ENCODE measurements around the gene PDCD11.

Gene PDCD11

DNA sequence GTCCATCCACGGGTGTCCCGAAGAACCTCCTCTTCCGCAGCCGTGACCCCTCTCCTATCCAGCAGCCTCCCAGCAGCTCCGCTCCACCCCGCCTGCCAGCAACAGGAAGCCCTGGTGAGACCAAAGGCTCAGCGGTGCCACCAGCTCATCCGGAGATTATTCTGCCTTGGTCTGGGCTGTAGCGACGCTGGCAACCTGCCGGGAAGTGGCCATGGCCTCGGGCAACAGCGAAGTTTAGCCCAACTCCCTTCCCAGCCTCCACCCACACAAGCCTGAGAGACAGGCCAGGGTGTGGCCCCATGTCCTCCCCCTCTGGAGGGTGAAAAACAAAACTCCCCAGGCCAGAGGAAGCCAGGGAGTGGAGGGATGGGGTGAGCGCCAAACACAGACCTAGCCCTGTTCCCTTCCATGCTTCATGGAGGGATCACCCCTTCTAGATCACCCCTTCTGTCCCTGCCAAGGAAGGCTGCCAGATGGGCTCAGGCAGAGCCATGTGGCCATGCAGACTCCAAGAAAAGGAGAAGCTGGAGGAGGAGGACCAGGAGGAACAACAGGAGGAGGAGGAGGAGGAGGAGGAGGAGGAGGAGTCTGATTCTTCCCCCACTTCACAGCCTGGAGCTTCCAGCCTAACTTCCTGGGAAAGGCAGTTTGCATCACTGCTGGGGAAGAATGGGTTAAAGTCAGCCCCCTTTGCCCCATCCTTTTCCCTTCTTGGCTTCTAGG, 54.8 kb downstream of the PDCD11 start:
- DNase-seq (ENCODE audit: low spot score), result no peak

DNA sequence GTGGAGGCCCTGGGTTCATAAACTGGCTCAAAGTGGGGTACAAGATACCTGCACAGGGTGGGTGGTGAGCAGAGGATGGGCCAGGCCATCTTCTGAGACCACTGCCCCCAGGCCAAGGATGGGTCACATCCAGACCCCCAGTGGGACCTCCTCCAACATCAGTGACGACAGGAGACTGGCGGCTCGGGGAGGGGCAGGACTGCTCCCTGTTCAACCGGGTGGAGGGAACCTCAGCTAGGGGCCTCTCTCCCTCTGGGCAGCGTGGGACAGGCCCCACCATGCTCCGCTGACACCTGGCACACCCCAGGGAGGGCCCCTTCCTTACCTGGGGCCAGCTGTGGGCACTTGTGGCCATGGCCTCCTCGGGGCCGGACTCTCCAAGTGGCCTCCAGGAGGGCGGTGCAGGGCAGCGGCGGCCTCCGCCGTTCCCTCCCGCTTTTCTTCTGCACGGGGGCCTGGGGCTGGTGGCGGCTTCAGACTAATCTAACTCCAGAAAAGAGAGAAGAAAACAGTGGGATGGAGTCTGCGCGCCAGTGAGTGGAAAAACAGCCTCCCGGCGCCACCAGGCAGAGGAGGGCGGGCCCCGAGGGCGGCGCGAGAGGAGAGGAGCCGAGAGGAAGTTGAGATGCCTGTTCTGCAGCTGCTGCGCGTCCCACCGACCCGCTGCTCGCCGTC, 55.5 kb downstream of the PDCD11 start, which contains the start of gene CALHM2:
Gene CALHM2, minus strand, starts transcription at position 540 of the 675 bp plus-strand sequence. CDS start 2,429 bp downstream, outside the sequence.
- no peak for DNase-seq (ENCODE audit: low spot score)

DNA sequence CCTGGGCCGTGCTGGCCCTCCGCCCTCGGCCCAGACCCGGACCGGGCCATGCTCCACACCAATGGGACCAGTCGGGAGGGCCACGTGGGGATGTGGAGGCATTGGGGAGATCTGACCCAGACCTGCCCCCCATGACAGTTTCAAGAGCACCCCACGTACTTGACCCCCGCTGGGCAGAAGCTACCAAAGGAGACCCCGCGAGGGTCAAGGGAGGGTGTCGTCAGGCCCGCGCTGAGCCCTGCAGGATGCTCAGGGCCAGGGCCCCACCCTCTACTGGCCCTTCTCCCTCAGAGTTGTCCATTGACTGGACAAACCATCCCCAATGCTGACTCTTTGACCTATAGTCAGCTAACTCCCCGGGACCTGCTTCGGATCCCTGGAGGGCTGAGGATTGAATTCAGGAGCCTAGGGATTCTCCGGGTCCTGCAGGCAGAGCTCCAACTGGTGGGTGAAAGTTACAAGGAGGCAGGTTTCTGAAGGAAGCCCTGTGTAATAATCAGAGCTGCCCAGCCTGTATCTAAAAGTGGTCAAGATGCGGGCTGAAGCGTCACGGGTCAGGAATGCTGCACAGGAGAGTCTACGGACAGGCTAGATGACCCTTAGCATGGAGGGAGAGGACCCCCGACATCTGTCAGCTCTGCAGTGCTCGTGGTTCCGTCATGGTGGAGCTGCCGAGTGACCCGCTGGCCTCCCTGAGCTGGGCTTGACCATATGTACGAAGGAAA, 56.2 kb downstream of the PDCD11 start:
- no peak for DNase-seq (ENCODE audit: low spot score)

DNA sequence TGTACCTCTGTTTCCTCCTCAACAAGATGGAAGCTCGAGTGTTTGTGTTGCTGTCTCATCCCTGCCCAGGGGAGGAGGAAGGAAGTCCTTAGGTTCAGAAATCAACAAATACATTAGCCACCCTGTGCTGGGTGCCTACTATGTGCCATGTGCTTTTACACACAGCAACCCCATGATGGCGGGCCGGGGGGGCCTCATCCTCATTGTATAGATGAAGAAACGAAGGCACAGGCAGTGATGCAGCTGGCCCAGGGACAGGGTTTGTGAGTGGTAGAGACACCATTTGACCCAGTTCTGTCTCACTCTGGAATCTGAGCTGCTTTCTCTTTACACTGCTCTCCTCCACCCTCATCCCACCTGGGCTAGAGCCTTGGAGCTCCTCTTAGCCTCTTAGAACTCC, 57.6 kb downstream of the PDCD11 start:
- DNase-seq (ENCODE audit: low spot score), result no peak

DNA sequence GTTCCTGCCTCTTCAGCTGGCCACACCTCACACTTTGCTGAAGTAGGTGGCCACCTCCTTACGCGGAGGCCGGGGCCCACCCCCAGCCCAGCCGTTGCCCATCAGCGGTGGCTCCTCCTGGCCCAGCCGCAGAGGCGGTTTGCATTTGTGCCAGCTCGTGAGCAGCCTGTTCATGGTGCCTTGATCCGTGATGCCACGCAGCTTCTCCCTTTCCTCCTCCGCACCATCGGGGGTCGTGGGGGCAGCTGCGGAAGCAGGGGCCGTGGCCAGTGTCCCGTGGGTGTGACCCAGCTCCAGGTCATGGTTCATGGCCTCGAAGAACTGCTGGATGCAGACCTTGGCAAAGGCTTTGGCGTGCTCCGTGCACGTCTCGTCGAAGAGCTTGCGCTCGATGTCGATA, 58.8 kb downstream of the PDCD11 start:
- DNase-seq (ENCODE audit: low spot score), result no peak

DNA sequence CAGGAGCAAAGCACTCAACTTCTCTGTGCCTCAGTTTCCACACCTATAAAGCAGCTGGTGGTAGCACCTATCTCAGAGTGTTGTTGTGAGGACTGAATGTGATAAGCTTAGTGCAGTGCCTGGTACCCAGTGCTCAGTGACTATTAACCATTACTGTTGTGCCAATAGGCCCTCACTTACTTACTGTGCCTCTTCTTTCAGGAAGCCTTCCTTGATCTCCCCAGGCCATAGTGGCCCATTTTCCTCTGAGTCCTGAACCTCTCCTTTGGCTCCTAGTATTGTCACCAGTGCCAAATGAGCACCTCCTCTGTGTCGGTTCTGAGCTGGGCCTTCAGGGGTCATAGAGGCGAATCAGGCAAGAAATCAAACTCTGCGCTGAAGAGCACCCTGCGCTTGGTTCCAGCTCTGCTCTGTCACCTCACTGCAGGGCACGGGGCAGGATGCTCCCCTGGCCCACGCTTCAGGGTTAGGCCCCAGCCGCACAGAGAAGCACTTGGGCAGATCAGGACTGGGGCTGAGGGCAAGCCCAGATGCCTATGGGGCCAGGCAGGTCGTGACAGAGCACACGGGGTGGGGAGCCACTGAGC, 59.7 kb downstream of the PDCD11 start:
- no peak for DNase-seq (ENCODE audit: low spot score)

DNA sequence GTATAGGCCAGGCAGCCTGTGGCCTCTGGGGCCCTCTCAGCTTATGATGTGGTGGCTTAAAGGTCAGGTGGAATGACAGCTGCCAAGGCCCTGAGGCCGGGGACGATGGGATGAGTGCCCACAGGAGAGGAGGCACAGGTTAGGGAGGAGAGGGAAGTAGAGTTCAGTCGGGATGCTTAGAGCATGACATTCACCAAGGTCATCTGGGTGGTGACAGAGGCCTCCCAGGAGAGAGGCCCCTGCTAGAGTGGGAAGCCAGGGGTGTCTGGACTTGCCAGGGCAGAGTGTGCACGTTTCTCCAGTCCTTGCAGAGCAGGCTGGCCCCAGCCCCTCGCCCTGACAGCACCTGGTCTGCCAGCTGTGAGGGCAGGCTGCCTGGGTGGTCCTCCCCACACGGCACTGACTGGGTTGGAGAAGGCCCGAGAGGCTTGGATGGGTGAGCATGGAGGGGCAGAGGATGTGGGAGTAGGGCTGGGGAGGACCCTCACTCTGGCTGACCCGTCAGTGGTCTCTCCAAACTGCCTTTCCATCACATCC, 60.8 kb downstream of the PDCD11 start:
- no peak for DNase-seq (ENCODE audit: low spot score)

DNA sequence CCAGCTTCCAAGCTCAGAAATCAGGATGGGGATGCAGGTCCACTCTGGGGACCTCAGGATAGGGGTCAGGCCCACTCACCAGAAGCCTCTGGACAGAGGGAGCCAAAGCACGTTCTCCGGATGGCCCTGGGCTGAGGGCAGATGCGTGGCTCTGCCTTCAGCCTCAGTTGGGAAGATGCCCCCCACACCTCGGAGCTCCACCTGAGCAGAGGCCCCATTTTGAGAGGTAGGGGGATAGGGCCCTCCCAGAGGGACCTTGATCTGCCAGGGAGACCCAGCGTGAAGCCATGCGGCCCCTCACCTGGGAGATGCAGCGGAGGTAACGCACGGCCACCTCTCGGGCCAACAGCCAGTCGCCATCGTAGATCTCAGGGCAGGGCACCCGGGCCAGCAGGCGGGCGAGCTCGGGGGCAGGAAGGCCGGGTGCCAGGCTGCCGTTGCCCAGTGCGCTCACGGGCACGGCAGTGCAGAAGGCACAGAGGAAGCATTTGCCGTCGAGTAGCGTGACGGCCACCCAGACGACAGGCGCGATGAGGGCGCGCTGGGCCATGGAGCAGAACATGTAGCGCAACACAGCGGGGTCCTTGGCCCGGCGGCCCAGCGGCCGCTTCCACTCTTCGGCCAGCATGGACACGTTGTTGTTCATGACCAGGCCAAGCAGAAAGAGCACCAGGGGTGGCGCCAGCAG, 61.6 kb downstream of the PDCD11 start:
- DNase-seq (ENCODE audit: low spot score), result no peak

DNA sequence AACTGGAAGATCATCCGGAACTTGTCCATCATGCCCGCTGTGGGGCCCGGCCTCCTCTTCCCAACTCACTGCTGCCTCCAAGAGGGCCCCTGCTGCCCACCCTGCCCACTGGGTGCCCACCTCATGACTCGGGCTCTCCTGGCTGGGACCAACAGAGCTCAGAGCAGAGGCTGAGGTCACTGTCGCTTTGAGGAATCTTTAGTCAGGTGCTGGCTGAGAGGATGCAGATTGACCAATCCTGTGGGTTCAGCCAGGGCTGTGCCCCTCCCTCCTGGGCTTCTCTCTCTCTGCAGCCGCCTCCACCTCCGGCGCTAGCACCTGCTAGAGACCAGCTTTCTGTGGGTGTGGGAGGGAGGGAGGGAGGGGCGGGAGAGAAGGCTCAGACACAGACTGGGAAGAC, 62.3 kb downstream of the PDCD11 start, which contains the start of gene CALHM1:
Gene CALHM1, minus strand, starts transcription at position 181 of the 400 bp plus-strand sequence. Its CDS starts 149 bp downstream, at position 32.
- no peak for DNase-seq (ENCODE audit: low spot score)

DNA sequence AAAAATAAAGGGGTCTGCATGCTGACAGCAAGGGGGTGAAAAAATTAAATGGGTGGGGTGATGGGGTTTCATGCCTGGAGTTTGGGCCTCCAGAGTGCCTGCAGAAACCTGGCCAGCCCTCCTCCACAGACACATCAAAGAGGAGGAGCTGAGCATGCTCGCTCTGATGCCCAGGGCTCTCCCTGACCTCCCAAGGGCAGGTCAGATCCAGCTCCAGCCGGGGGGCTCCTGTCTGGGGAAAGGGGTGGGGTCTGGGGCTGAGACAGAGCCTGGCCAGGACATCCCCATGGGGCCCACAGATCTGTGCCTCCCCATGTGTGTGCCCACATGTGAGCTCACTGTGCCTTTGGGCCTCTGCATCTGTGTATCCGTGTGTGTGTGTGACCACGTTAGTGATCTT, 63.2 kb downstream of the PDCD11 start:
- DNase-seq (ENCODE audit: low spot score), result no peak

DNA sequence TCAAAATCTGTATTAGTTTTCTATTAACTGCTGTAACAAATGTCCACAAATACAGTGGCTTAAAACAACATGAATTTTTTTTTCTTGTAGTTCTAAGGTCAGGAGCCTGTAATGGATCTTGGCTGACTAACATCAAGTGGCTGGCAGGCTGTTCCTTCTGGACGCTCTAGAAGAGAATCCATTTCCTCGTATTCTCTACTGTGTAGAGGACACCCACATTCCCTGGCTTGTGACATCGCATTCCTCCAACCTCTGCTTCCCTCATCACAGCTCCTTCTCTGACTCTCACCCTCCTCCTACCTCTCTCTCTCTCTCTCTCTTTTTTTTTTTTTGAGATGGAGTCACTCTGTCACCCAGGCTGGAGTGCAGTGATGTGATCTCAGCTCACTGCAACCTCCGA, 67.1 kb downstream of the PDCD11 start:
- DNase-seq (ENCODE audit: low spot score), result no peak

DNA sequence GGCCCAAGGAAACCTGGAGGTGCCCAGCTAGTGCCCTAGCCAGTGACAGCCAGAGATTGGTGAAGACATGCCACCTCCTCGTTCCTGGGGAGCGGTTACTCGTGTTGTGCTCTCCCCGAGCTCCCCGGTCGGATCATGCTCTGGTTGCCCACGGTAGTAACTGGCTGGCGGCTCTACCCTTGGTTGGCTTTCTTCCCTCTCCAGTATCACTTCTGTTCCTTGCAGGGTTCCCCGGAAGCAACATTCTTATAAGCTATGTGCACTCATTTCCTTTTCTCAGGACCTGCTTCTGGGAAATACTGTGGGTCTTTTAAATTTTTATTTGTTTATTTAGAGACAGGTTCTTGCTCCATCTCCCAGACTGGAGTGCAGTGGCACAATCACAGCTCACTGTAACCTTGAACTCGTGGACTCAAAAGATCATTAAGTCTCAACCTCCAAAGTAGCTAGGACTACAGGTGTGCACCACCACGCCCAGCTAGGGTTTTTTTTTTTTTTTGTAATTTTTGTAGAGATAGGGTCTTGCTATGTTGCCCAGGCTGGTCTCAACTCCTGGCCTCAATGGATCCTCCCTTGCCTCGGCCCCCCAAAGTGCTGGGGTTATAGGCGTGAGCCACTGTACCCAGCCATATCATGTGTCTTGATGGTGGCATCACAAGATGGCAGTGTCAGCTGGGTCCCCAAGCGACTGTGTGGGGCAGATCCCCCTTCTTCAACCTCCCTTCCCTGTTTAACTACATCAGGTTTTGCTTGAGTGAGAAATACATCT, 69.2 kb downstream of the PDCD11 start:
- DNase-seq (ENCODE audit: low spot score), result no peak

DNA sequence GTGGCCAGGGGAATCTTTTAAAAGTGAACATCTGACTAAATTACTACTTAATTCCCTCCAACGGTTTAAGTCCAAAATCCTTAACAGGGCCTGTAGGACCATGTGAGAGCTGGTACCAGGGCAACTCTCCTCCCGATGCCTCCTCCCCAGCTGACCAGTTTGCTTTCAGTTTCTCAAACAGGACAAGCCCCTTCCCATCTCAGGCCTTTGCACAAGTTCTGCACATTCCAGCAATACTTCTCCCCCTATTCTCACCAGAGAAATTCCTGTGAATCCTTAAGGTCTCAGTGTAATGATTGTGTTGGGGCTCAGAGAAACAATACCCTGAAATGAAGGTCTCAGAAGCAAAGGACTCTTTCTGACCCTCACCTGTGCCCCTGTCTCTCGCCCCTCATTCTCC, 70.3 kb downstream of the PDCD11 start:
- no peak for DNase-seq (ENCODE audit: low spot score)

DNA sequence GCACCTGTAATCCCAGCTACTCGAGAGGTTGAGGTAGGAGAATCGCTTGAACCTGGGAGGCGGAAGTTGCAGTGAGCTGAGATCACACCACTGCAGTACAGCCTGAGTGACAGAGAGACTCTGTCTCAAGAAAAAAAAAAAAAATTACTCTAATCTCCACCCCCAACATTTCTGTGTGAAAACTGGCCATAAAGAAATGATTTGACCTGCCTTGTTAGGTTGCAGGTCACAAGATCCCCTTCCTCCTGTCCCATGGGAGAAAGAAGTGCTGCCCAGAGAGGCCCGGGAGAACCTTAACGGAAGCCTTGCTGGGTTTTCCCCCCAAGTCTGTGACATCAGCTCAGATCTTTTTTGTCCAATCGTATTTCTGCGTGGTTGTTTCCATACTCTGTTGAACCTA, 71.0 kb downstream of the PDCD11 start:
- no peak for DNase-seq (ENCODE audit: low spot score)

DNA sequence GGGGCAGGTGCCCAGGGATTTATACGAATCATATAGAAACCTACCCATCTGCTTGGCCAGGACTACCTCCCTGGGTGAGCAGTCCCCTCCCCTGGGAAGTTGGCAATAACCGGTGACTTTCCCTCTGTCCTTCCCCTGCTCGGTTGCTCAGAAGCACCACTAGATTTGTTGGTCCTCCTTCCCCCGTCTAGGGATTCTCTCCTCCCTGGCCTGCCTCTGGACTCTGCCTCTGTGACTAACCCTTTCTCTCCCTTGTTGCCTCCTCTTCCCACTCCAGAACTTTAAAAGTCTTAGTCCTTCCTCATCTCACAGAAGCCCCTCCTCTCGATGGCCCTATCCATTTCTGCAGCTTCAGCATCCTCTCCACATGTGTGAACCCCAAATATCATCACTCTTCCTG, 72.8 kb downstream of the PDCD11 start:
- DNase-seq (ENCODE audit: low spot score), result no peak

DNA sequence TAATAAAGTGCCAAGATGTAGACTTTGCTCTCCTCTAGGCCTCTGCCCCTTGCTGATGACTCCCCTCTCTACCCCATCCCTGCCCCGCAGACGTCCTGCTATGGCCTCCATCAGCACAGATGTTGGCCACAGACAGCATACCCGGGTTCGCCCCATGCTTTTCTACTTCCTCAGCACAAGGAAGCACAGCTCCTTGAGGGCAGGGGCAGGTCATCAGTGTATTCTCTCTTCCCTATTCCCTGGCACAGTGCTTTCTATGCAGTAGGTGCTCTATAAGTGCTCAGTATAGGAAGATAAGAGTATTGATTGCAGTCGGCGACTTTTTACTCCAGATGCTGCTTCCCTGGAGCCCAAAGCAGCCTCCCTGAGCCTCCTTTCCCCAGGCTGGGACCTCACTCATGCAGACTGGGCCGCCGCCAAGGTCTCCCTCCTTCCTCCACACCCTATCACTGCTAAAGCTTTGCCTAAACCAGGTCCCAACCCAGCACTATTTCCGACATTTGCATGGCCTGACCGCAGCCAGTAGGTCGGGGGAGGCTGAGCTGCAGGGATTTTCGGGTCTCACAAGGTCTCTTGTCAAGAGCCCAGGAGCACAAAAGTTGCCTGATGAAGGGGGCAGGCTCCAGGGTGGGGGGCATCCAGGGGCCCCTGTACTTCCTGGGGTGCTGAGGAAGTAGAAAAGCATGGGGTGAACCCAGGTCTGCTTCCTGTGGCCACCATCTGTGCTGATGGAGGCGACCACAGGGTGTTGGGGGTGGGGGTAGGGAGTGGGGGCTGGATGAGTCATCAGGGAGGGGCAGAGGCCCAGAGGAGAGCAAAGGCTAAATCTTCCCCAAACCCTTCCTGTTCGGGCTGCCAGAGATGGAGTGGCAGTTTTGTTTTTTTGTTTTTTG, 74.6 kb downstream of the PDCD11 start:
- no peak for DNase-seq (ENCODE audit: low spot score)

DNA sequence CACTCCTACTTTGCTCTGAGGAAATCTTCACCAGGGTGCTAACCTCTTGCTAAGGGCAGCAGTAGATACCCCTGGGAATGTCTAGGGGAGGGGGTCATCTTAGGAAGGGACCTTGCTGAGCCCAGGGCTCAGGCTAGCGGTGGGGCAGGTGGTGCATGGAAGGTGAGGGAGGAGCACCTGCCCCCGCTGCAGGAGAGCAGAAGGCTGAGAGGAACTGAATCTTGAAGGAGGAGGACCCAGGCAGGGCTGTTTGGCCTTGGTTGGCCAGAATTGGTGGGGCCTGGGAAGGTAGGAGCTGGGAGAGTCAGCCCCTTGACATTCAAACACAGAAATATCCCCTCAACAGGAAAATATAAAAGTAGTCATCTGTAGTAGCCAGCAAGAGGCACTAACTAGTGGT, 75.6 kb downstream of the PDCD11 start:
- no peak for DNase-seq (ENCODE audit: low spot score)

DNA sequence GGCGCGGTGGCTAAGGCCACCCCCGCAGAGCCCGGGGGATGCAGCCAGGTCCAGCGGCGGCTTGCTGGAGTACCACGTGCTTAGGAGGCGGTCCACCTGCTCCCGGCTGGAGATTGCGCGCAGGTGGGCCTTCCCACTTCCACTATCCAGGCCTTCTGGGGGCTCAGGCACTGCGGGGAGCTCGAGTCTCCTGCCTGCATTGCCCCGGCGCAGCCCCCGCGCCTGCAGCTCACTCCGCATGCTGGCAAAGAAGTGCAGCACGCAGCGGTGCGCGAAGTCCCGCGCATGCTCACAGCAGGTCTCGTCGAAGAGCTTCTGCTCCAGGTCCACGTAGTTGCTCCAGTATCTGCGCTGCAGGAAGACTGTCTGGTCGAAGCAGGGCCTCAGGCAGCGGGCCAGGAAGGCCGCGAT, 76.8 kb downstream of the PDCD11 start:
- DNase-seq (ENCODE audit: low spot score), result no peak

DNA sequence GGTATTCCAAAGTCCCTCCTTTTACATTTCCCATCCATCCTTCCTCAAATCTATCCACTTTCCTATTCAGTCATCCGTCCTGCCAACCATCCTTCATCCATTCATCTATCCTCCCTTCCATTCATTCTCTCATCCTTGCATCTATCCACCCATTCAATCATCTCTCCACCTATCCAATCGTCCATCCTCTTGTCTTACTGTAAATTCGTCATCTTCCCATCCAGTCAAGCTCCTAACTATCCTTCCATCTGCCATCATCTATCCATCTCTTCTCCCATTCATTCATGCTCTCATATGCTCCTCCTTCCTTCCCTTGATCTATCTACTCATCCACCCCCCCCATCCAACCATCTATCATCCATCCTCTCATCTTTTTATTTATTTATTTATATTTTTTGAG, 77.7 kb downstream of the PDCD11 start:
- no peak for DNase-seq (ENCODE audit: low spot score)

DNA sequence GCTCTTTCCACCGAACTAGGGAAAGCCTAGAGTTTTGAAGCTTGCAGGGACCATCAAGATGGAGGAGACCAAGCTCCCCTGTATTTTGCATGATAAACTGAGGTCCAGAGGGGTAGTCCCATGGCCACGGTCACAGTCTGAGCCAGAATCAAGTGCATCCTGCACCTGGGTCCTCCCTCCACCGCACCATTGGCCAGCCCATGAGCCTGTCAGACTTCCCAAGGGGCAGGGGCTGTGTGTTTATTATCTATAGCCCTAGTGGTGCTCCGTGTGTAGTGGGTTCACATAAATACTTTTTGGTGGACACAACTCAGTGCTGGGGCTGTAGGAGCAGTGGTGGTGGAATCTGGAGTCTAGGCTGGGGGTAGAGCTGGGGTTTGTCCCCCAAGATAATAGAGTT, 79.0 kb downstream of the PDCD11 start:
- no peak for DNase-seq (ENCODE audit: low spot score)
